Ascending aorta (tissue), 2 donors: Measurements from ENCODE around the gene CCDC107. TPM values are rescaled to one million over a fixed set of nuclear protein-coding genes. Genes with fewer than 3 reads are reported as not detected.
"Not testable (repeated sequence)": the region's sequence is repeated elsewhere in the genome, so short reads cannot be mapped to it uniquely, and the experiment has no call there.

ENCODE experiments used
- DNase-seq, 2 donors: peaks; one replicate each; pipeline ENCODE4 v3.0.0-alpha.2; 2019; ENCODE audit warnings: low spot score in 2 of 2
- H3K27ac ChIP-seq, 2 donors: fragments of 200-600 bp; sonication (generic); one replicate each; pipeline ENCODE4 v1.5.1; 2016 to 2017; ENCODE audit warnings: mild to moderate bottlenecking in 1 of 2
- H3K27me3 ChIP-seq: fragments of 200-600 bp; sonication (generic); one replicate; pipeline ENCODE4 v1.5.1; 2017
- H3K36me3 ChIP-seq, 2 donors: fragments of 200-600 bp; sonication (generic); one replicate each; pipeline ENCODE4 v1.5.1; 2016
- H3K4me1 ChIP-seq, 2 donors: fragments of 200-600 bp; sonication (generic); one replicate each; pipeline ENCODE4 v1.5.1; 2016 to 2017; ENCODE audit warnings: mild to moderate bottlenecking in 1 of 2
- H3K4me3 ChIP-seq, 2 donors: fragments of 200-600 bp; sonication (generic); one replicate each; pipeline ENCODE4 v1.5.1; 2016 to 2017; ENCODE audit warnings: mild to moderate bottlenecking in 1 of 2
- H3K9me3 ChIP-seq, 2 donors: fragments of 200-600 bp; sonication (generic); one replicate each; pipeline ENCODE4 v1.5.1; 2016
- intact Hi-C: fragments of 100-400 bp; cut with DNase I; formaldehyde crosslinking; loops from one replicate; pipeline ENCODE4 v1.15.1; 2023
- total RNA-seq: library from RNA; depleted of rRNA; stranded (reverse); fragments of >200 nt; gene quantifications from one replicate; pipeline ENCODE4 v1.1.0, GENCODE V29; 2016
- TF ChIP-seq, protein P1 (sequence below), 3 experiments: fragments of 200-600 bp in 2 of 3; fragments of 450-650 bp in 1 of 3; sonication (generic) in 2 of 3; IDR thresholded peaks; one replicate each; pipeline ENCODE4 v1.5.1; 2016 to 2019; ENCODE audit warnings: antibody characterized with exemption in 3 of 3, mild to moderate bottlenecking in 1 of 3, moderate library complexity in 1 of 3

CCDC107 gene
- total RNA-seq, 1 donor from 2014 or later, result 67.6 TPM

- H3K4me1 ChIP-seq, result peaks cover 5 to 6% of the 10 kb centered on the region in 2 donors
- no peaks in the 10 kb centered on the region for H3K36me3 ChIP-seq
- no peak for DNase-seq
- no peak overlapping the region for H3K4me3 ChIP-seq
- intact Hi-C loops, result loop anchor here (10.0 kb wide), 1 partner anchor 302 kb away; no protein-coding TSS in a partner anchor
- TF ChIP-seq, protein P1, sequence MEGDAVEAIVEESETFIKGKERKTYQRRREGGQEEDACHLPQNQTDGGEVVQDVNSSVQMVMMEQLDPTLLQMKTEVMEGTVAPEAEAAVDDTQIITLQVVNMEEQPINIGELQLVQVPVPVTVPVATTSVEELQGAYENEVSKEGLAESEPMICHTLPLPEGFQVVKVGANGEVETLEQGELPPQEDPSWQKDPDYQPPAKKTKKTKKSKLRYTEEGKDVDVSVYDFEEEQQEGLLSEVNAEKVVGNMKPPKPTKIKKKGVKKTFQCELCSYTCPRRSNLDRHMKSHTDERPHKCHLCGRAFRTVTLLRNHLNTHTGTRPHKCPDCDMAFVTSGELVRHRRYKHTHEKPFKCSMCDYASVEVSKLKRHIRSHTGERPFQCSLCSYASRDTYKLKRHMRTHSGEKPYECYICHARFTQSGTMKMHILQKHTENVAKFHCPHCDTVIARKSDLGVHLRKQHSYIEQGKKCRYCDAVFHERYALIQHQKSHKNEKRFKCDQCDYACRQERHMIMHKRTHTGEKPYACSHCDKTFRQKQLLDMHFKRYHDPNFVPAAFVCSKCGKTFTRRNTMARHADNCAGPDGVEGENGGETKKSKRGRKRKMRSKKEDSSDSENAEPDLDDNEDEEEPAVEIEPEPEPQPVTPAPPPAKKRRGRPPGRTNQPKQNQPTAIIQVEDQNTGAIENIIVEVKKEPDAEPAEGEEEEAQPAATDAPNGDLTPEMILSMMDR (IDR thresholded peaks at IDR 0.05), result no peak
- no peak overlapping the region for H3K27ac ChIP-seq
- no peaks in the 10 kb centered on the region for H3K9me3 ChIP-seq
- H3K27me3 ChIP-seq, result no peaks in the 10 kb centered on the region
Observed at GRCh38 chr9:35643046-35643445, 15.0 kb upstream of the CCDC107 start.

GRCh38 chr9:35645736-35646135 lies 12.4 kb upstream of the CCDC107 start:
- Histone ChIP-seq H3K27ac (peak overlapping the region; percentile 94 to 95), H3K4me1 (peaks cover 15 to 33% of the 10 kb centered on the region in 2 donors), H3K4me3 (peak overlapping the region; percentile 66 to 68)
- H3K36me3 ChIP-seq, H3K9me3 ChIP-seq, H3K27me3 ChIP-seq, DNase-seq: not testable (repeated sequence)
- intact Hi-C loops, result loop anchor here (1.0 to 10.0 kb wide), 6 partner anchors 41 to 533 kb away; partner anchors contain the start of gene RUSC2

- H3K27ac ChIP-seq, result peak overlapping the region; percentile 94 to 95
- no peak for DNase-seq
- intact Hi-C loops, result loop anchor here (1.0 to 10.0 kb wide), 6 partner anchors 42 to 534 kb away; partner anchors contain the start of gene RUSC2
- H3K9me3 ChIP-seq, result no peaks in the 10 kb centered on the region
- H3K4me1 ChIP-seq, result peaks cover 15 to 37% of the 10 kb centered on the region in 2 donors
- peak overlapping the region; percentile 66 to 68 for H3K4me3 ChIP-seq
- TF ChIP-seq, protein P1 (IDR thresholded peaks at IDR 0.05), result peak in 1 of 3 experiments; percentile 18
- H3K36me3 ChIP-seq, result no peaks in the 10 kb centered on the region
- H3K27me3 ChIP-seq, result no peaks in the 10 kb centered on the region
Observed at GRCh38 chr9:35646153-35646532, 11.9 kb upstream of the CCDC107 start.

DNA sequence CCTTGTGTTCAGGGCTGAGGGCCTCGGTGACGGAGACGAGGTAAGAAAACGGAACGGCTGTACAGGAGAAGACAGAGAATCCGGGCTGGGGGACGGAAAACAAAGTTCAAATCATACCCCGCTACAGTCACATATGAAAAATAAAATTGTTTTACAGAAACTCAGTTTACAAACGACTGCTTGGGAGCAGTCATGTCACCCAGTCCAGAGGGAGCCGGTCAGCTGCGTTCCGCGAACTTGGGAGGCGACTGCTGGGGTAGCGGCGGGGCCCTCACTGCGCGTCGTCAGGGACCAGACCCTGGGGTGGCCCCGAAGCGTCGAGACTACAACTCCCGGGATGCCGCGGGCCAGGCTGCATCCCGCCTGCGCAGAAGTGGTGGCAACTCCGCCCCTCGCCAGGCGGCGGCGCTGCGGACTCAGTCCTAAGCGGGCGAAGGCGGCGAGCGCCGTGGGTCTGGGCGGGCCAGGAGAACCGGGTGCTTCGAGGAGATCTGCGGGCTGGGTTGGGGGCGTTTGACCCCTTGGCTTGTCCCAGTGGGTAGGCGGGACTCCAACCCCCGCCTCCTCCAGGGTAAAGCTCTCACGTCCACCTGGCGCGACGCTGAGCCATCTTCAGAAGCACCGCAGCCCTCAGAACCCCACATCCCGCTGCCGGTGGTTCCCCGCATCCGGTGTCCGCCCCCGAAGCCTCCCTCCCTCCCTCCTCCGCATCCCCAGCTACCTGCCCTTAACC lies 11.4 kb upstream of the CCDC107 start:
- peak overlapping the region; percentile 94 to 95 for H3K27ac ChIP-seq
- no peaks in the 10 kb centered on the region for H3K36me3 ChIP-seq
- no peaks in the 10 kb centered on the region for H3K27me3 ChIP-seq
- intact Hi-C loops, result loop anchor here (1.0 to 10.0 kb wide), 6 partner anchors 42 to 534 kb away; partner anchors contain the start of gene RUSC2
- peaks cover 15 to 37% of the 10 kb centered on the region in 2 donors for H3K4me1 ChIP-seq
- DNase-seq, result peak; percentile 66 to 96
- TF ChIP-seq, protein P1 (IDR thresholded peaks at IDR 0.05), result peak; percentile 97 to 99 (median 97)
- H3K9me3 ChIP-seq, result no peaks in the 10 kb centered on the region
- peak overlapping the region; percentile 66 to 68 for H3K4me3 ChIP-seq

DNA sequence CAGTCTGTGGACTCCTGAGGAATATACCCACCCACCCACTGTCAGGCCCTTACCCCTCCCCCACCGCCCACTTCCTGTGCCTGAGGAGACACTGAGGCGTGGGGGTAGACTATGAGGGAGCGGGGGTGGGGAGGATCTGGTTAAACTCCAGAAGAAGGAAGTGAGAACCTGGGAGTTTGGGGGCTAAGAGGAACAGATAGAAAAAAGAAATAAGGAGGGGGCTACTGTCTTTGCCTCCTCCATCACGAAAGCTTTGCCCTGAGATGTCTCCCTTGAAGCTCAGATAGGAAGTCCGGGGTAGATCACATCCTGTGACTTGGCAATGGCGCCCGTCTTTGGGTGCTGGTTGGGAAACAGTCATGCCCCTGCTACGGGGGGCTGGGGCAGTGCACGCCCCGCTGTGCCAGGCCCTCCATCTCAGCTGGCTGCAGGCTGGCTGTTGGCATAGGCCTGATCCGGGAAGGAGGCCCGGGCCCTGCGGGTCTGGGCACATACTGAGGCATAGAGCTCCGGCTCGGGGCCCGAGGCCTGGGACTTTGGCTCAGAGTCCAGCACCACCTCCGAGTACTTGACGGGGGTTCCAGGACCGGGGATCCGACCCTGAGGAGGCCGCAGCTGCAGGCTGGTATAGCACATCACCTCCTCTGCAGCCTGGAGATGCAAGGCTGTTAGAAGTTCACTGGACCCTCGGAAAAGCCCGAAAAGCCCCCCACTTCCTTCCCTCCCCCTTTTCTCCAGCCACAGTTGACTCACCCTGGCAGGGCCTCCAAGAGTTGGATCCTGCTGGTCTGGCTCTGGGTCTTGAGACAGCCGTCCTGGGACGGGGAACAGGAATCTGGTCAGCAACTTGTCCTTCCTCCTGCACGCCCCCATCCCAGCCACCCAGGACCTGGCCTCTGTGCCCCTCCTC lies 8.4 kb upstream of the CCDC107 start:
- Histone ChIP-seq H3K4me1 (peaks cover 15 to 37% of the 10 kb centered on the region in 2 donors), H3K9me3 (no peaks in the 10 kb centered on the region), H3K27ac (peak overlapping the region; percentile 94 to 95), H3K27me3 (no peaks in the 10 kb centered on the region), H3K36me3 (no peaks in the 10 kb centered on the region), H3K4me3 (peak overlapping the region; percentile 2 to 50)
- DNase-seq, result peak in 1 of 2 donors; percentile 88
- intact Hi-C loops, result loop anchor here (5.0 to 10.0 kb wide), 5 partner anchors 157 to 537 kb away; partner anchors contain the start of genes HRCT1, RUSC2 and SPAAR
- TF ChIP-seq, protein P1 (IDR thresholded peaks at IDR 0.05), result no peak
